ENCODE results near the gene AP2S1.
"Not testable (repeated sequence)": the region's sequence is repeated elsewhere in the genome, so short reads cannot be mapped to it uniquely, and the experiment has no call there.

AP2S1 gene

GRCh38 chr19:46809534-46810272, 40.9 kb downstream of the AP2S1 start:
- H3K27ac ChIP-seq (ENCODE audit: low read depth in 2 of 2, low read length in 2 of 2), result no peak overlapping the region
- no peaks in the 10 kb centered on the region for H3K36me3 ChIP-seq (ENCODE audit: control insufficient read depth in 2 of 2, insufficient read depth in 2 of 2, low read length in 2 of 2)
- H3K27me3 ChIP-seq (ENCODE audit: control insufficient read depth in 2 of 2, insufficient read depth in 2 of 2, low read length in 2 of 2), result no peaks in the 10 kb centered on the region
- no peak overlapping the region for H3K9ac ChIP-seq (ENCODE audit: low read depth in 1 of 2, low read length in 2 of 2)
- H3K9me3 ChIP-seq (ENCODE audit: control insufficient read depth in 2 of 2, low read length in 2 of 2), result no peaks in the 10 kb centered on the region
- H3K4me3 ChIP-seq (ENCODE audit: low read length in 2 of 2), result no peak overlapping the region
- H3K4me1 ChIP-seq (ENCODE audit: control insufficient read depth in 2 of 2, insufficient read depth in 2 of 2, low read length in 2 of 2), result peaks cover 0 to 4% of the 10 kb centered on the region in 2 donors

GRCh38 chr19:46806656-46807055, 44.0 kb downstream of the AP2S1 start:
- Histone ChIP-seq H3K4me1 (ENCODE audit: control insufficient read depth in 2 of 2, insufficient read depth in 2 of 2, low read length in 2 of 2) (peaks cover 0 to 5% of the 10 kb centered on the region in 2 donors), H3K9me3 (ENCODE audit: control insufficient read depth in 2 of 2, low read length in 2 of 2) (no peaks in the 10 kb centered on the region), H3K36me3 (ENCODE audit: control insufficient read depth in 2 of 2, insufficient read depth in 2 of 2, low read length in 2 of 2) (no peaks in the 10 kb centered on the region), H3K27me3 (ENCODE audit: control insufficient read depth in 2 of 2, insufficient read depth in 2 of 2, low read length in 2 of 2) (no peaks in the 10 kb centered on the region), H3K4me3 (ENCODE audit: low read length in 2 of 2) (no peak overlapping the region), H3K27ac (ENCODE audit: low read depth in 2 of 2, low read length in 2 of 2) (no peak overlapping the region), H3K9ac (ENCODE audit: low read depth in 1 of 2, low read length in 2 of 2) (no peak overlapping the region)

GRCh38 chr19:46804432-46804831, 46.2 kb downstream of the AP2S1 start:
- not testable (repeated sequence) for H3K4me1 ChIP-seq (ENCODE audit: control insufficient read depth in 2 of 2, insufficient read depth in 2 of 2, low read length in 2 of 2)

GRCh38 chr19:46803555-46803954, 47.1 kb downstream of the AP2S1 start:
- Histone ChIP-seq H3K4me1 (ENCODE audit: control insufficient read depth in 2 of 2, insufficient read depth in 2 of 2, low read length in 2 of 2) (peaks cover 0 to 5% of the 10 kb centered on the region in 2 donors), H3K9ac (ENCODE audit: low read depth in 1 of 2, low read length in 2 of 2) (no peak overlapping the region), H3K9me3 (ENCODE audit: control insufficient read depth in 2 of 2, low read length in 2 of 2) (no peaks in the 10 kb centered on the region), H3K27me3 (ENCODE audit: control insufficient read depth in 2 of 2, insufficient read depth in 2 of 2, low read length in 2 of 2) (no peaks in the 10 kb centered on the region), H3K36me3 (ENCODE audit: control insufficient read depth in 2 of 2, insufficient read depth in 2 of 2, low read length in 2 of 2) (no peaks in the 10 kb centered on the region), H3K4me3 (ENCODE audit: low read length in 2 of 2) (no peak overlapping the region), H3K27ac (ENCODE audit: low read depth in 2 of 2, low read length in 2 of 2) (peak overlapping the region in 1 of 2 donors; percentile 37)

More at GRCh38 chr19:46804432-46804831, 46.2 kb downstream of the AP2S1 start:
- not testable (repeated sequence) for H3K27me3 ChIP-seq (ENCODE audit: control insufficient read depth in 2 of 2, insufficient read depth in 2 of 2, low read length in 2 of 2); H3K4me3 ChIP-seq (ENCODE audit: low read length in 2 of 2); H3K9me3 ChIP-seq (ENCODE audit: control insufficient read depth in 2 of 2, low read length in 2 of 2); H3K36me3 ChIP-seq (ENCODE audit: control insufficient read depth in 2 of 2, insufficient read depth in 2 of 2, low read length in 2 of 2); H3K27ac ChIP-seq (ENCODE audit: low read depth in 2 of 2, low read length in 2 of 2); H3K9ac ChIP-seq (ENCODE audit: low read depth in 1 of 2, low read length in 2 of 2)

GRCh38 chr19:46802152-46802551, 48.5 kb downstream of the AP2S1 start:
- Histone ChIP-seq H3K9ac (ENCODE audit: low read depth in 1 of 2, low read length in 2 of 2) (no peak overlapping the region), H3K4me3 (ENCODE audit: low read length in 2 of 2) (no peak overlapping the region), H3K27me3 (ENCODE audit: control insufficient read depth in 2 of 2, insufficient read depth in 2 of 2, low read length in 2 of 2) (no peaks in the 10 kb centered on the region), H3K9me3 (ENCODE audit: control insufficient read depth in 2 of 2, low read length in 2 of 2) (no peaks in the 10 kb centered on the region), H3K4me1 (ENCODE audit: control insufficient read depth in 2 of 2, insufficient read depth in 2 of 2, low read length in 2 of 2) (peaks cover 0 to 5% of the 10 kb centered on the region in 2 donors), H3K27ac (ENCODE audit: low read depth in 2 of 2, low read length in 2 of 2) (no peak overlapping the region), H3K36me3 (ENCODE audit: control insufficient read depth in 2 of 2, insufficient read depth in 2 of 2, low read length in 2 of 2) (no peaks in the 10 kb centered on the region)

- no peak overlapping the region for H3K4me3 ChIP-seq (ENCODE audit: low read length in 2 of 2)
- no peak overlapping the region for H3K9ac ChIP-seq (ENCODE audit: low read depth in 1 of 2, low read length in 2 of 2)
- no peaks in the 10 kb centered on the region for H3K36me3 ChIP-seq (ENCODE audit: control insufficient read depth in 2 of 2, insufficient read depth in 2 of 2, low read length in 2 of 2)
- H3K27ac ChIP-seq (ENCODE audit: low read depth in 2 of 2, low read length in 2 of 2), result no peak overlapping the region
- H3K4me1 ChIP-seq (ENCODE audit: control insufficient read depth in 2 of 2, insufficient read depth in 2 of 2, low read length in 2 of 2), result peaks cover 0 to 4% of the 10 kb centered on the region in 2 donors
- peaks cover 0 to 2% of the 10 kb centered on the region in 2 donors for H3K27me3 ChIP-seq (ENCODE audit: control insufficient read depth in 2 of 2, insufficient read depth in 2 of 2, low read length in 2 of 2)
- no peaks in the 10 kb centered on the region for H3K9me3 ChIP-seq (ENCODE audit: control insufficient read depth in 2 of 2, low read length in 2 of 2)
These were observed 51.9 kb downstream of the AP2S1 start for GRCh38 chr19:46798713-46799112.

- Histone ChIP-seq H3K27me3 (ENCODE audit: control insufficient read depth in 2 of 2, insufficient read depth in 2 of 2, low read length in 2 of 2) (peaks cover 0 to 2% of the 10 kb centered on the region in 2 donors), H3K4me3 (ENCODE audit: low read length in 2 of 2) (no peak overlapping the region), H3K9me3 (ENCODE audit: control insufficient read depth in 2 of 2, low read length in 2 of 2) (no peaks in the 10 kb centered on the region), H3K27ac (ENCODE audit: low read depth in 2 of 2, low read length in 2 of 2) (no peak overlapping the region), H3K4me1 (ENCODE audit: control insufficient read depth in 2 of 2, insufficient read depth in 2 of 2, low read length in 2 of 2) (no peaks in the 10 kb centered on the region), H3K36me3 (ENCODE audit: control insufficient read depth in 2 of 2, insufficient read depth in 2 of 2, low read length in 2 of 2) (no peaks in the 10 kb centered on the region), H3K9ac (ENCODE audit: low read depth in 1 of 2, low read length in 2 of 2) (no peak overlapping the region)
These were observed 52.8 kb downstream of the AP2S1 start for GRCh38 chr19:46797881-46798280.

- Histone ChIP-seq H3K27me3 (ENCODE audit: control insufficient read depth in 2 of 2, insufficient read depth in 2 of 2, low read length in 2 of 2) (peaks cover 0 to 2% of the 10 kb centered on the region in 2 donors), H3K4me3 (ENCODE audit: low read length in 2 of 2) (no peak overlapping the region), H3K27ac (ENCODE audit: low read depth in 2 of 2, low read length in 2 of 2) (no peak overlapping the region), H3K9me3 (ENCODE audit: control insufficient read depth in 2 of 2, low read length in 2 of 2) (no peaks in the 10 kb centered on the region), H3K4me1 (ENCODE audit: control insufficient read depth in 2 of 2, insufficient read depth in 2 of 2, low read length in 2 of 2) (peaks cover 0 to 2% of the 10 kb centered on the region in 2 donors), H3K9ac (ENCODE audit: low read depth in 1 of 2, low read length in 2 of 2) (no peak overlapping the region), H3K36me3 (ENCODE audit: control insufficient read depth in 2 of 2, insufficient read depth in 2 of 2, low read length in 2 of 2) (no peaks in the 10 kb centered on the region)
These were observed 58.7 kb downstream of the AP2S1 start for GRCh38 chr19:46791944-46792343.

GRCh38 chr19:46789371-46789770, 61.3 kb downstream of the AP2S1 start:
- Histone ChIP-seq H3K4me3 (ENCODE audit: low read length in 2 of 2) (no peak overlapping the region), H3K27me3 (ENCODE audit: control insufficient read depth in 2 of 2, insufficient read depth in 2 of 2, low read length in 2 of 2) (no peaks in the 10 kb centered on the region), H3K9me3 (ENCODE audit: control insufficient read depth in 2 of 2, low read length in 2 of 2) (no peaks in the 10 kb centered on the region), H3K27ac (ENCODE audit: low read depth in 2 of 2, low read length in 2 of 2) (no peak overlapping the region), H3K36me3 (ENCODE audit: control insufficient read depth in 2 of 2, insufficient read depth in 2 of 2, low read length in 2 of 2) (peaks cover 0 to 7% of the 10 kb centered on the region in 2 donors), H3K9ac (ENCODE audit: low read depth in 1 of 2, low read length in 2 of 2) (no peak overlapping the region), H3K4me1 (ENCODE audit: control insufficient read depth in 2 of 2, insufficient read depth in 2 of 2, low read length in 2 of 2) (peaks cover 21 to 24% of the 10 kb centered on the region in 2 donors)

- no peaks in the 10 kb centered on the region for H3K27me3 ChIP-seq (ENCODE audit: control insufficient read depth in 2 of 2, insufficient read depth in 2 of 2, low read length in 2 of 2)
- H3K9me3 ChIP-seq (ENCODE audit: control insufficient read depth in 2 of 2, low read length in 2 of 2), result no peaks in the 10 kb centered on the region
- H3K9ac ChIP-seq (ENCODE audit: low read depth in 1 of 2, low read length in 2 of 2), result no peak overlapping the region
- peaks cover 26 to 29% of the 10 kb centered on the region in 2 donors for H3K4me1 ChIP-seq (ENCODE audit: control insufficient read depth in 2 of 2, insufficient read depth in 2 of 2, low read length in 2 of 2)
- H3K36me3 ChIP-seq (ENCODE audit: control insufficient read depth in 2 of 2, insufficient read depth in 2 of 2, low read length in 2 of 2), result peaks cover 0 to 9% of the 10 kb centered on the region in 2 donors
- peak overlapping the region in 1 of 2 donors; percentile 44 for H3K4me3 ChIP-seq (ENCODE audit: low read length in 2 of 2)
- peak overlapping the region in 1 of 2 donors; percentile 63 for H3K27ac ChIP-seq (ENCODE audit: low read depth in 2 of 2, low read length in 2 of 2)
These were observed 61.7 kb downstream of the AP2S1 start for GRCh38 chr19:46788968-46789338.

Data from mucosa of rectum (tissue), 2 donors.